ENCODE measurements around the gene SPDYE11. TPM values are rescaled to one million over a fixed set of nuclear protein-coding genes. Genes with fewer than 3 reads are reported as not detected.
"Not testable (repeated sequence)": the region's sequence is repeated elsewhere in the genome, so short reads cannot be mapped to it uniquely, and the experiment has no call there.

The SPDYE11 gene
- 0.19 TPM for polyA plus RNA-seq

GRCh38 chr7:73057811-73058210 lies at the start of gene SPDYE11:
Gene SPDYE11 (minus strand): TSS chr7:73057911. CDS start chr7:73056111, 1,800 bp downstream.
- not testable (repeated sequence) for H3K36me3 Mint-ChIP-seq, H3K4me1 Mint-ChIP-seq, H3K27ac Mint-ChIP-seq, H3K27me3 Mint-ChIP-seq, H3K9me3 Mint-ChIP-seq, H3K4me3 Mint-ChIP-seq

GRCh38 chr7:73085938-73086337 lies 28.2 kb upstream of the SPDYE11 start, which contains the start of gene SPDYE9:
Gene SPDYE9 (minus strand): TSS chr7:73086038. CDS start chr7:73084238, 1,800 bp downstream.
- not testable (repeated sequence) for H3K36me3 Mint-ChIP-seq, H3K9me3 Mint-ChIP-seq, H3K4me1 Mint-ChIP-seq, H3K27me3 Mint-ChIP-seq, H3K27ac Mint-ChIP-seq, H3K4me3 Mint-ChIP-seq

GRCh38 chr7:73029666-73030065 lies 28.0 kb downstream of the SPDYE11 start, which contains the start of gene SPDYE8:
Gene SPDYE8 (minus strand): TSS chr7:73029766. CDS start chr7:73027966, 1,800 bp downstream.
- H3K9me3 Mint-ChIP-seq, H3K27me3 Mint-ChIP-seq, H3K27ac Mint-ChIP-seq, H3K36me3 Mint-ChIP-seq, H3K4me3 Mint-ChIP-seq, H3K4me1 Mint-ChIP-seq: not testable (repeated sequence)

GRCh38 chr7:73006491-73006890 lies 51.2 kb downstream of the SPDYE11 start:
- not testable (repeated sequence) for H3K4me1 Mint-ChIP-seq, H3K27ac Mint-ChIP-seq, H3K4me3 Mint-ChIP-seq, H3K27me3 Mint-ChIP-seq, H3K9me3 Mint-ChIP-seq, H3K36me3 Mint-ChIP-seq

GRCh38 chr7:73005693-73006447 lies 51.8 kb downstream of the SPDYE11 start:
- not testable (repeated sequence) for H3K9me3 Mint-ChIP-seq, H3K4me1 Mint-ChIP-seq, H3K27me3 Mint-ChIP-seq, H3K36me3 Mint-ChIP-seq
- Mint-ChIP-seq H3K27ac (peak overlapping the region; percentile 89 to 100 (median 99)), H3K4me3 (peak overlapping the region; percentile 92 to 100 (median 98))

GRCh38 chr7:73005356-73005692 lies 52.4 kb downstream of the SPDYE11 start:
- H3K27ac Mint-ChIP-seq: peak overlapping the region; percentile 89 to 100 (median 99)
- H3K4me1 Mint-ChIP-seq, H3K9me3 Mint-ChIP-seq, H3K36me3 Mint-ChIP-seq, H3K27me3 Mint-ChIP-seq: not testable (repeated sequence)
- H3K4me3 Mint-ChIP-seq: peak overlapping the region; percentile 92 to 100 (median 98)

- H3K36me3 Mint-ChIP-seq, H3K27ac Mint-ChIP-seq, H3K27me3 Mint-ChIP-seq, H3K9me3 Mint-ChIP-seq, H3K4me1 Mint-ChIP-seq, H3K4me3 Mint-ChIP-seq: not testable (repeated sequence)
These were observed 59.7 kb downstream of the SPDYE11 start for GRCh38 chr7:72997887-72998468.

Other genes with a start within 250 kb of the SPDYE11 start
- gene TYW1B, start 229.7 kb downstream of the SPDYE11 start, polyA plus RNA-seq: 3.6 TPM
- 16.0 TPM for gene POM121, start 132.8 kb downstream of the SPDYE11 start, polyA plus RNA-seq
- gene TRIM74, start 88.4 kb downstream of the SPDYE11 start, polyA plus RNA-seq: 0.66 TPM
- 0.19 TPM for gene SPDYE8, start 28.1 kb downstream of the SPDYE11 start, polyA plus RNA-seq
- gene SPDYE9, start 28.1 kb upstream of the SPDYE11 start, polyA plus RNA-seq: 0.19 TPM

Measured in IgD-negative memory B cell (primary cell).